ENCODE data around the gene RNF123. TPM values are rescaled to one million over a fixed set of nuclear protein-coding genes. Genes with fewer than 3 reads are reported as not detected.

Gene RNF123
- total RNA-seq, 2 donors from 2014 or later, result 18.4 to 28.7 TPM

DNA sequence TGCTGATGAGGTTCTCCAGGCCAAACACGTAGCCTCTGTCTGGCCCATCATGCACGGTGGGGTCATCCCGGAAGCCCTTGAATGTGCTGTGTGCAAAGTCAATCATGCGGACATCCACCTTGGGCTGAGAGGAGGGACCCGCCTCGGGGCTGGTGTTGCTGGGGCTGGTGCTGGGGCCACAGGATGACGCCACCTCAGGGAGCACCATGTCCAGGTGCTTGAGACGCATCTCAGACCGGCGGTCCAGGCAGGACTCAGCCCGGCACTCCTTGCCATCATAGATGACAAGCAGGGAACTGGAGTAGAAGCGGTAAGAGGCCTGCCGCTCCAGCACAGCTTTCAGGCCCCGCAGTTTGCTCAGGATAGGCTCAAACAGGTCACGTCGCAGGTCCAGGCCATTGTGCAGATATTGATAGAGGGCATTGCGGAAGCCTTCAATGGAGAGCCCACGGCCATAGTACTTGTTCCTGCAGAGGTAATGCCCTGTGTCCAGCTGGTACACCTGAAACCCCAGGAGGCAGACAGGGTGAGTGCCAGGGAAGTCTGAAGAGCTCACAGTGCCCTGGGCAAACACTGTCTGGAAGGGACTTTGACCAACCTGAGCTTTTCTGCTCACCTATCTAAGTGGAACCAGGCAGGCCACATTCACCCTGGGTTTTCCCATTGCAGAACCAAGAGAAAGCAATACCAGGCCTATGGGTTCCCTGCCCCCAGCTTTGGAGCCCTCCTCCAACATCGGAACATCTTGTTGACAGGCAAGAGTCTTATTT lies 38.0 kb downstream of the RNF123 start:
- WGBS, 2 donors, result 84 to 90% methylated on average over 12 to 16 of the region's 19 CpGs
- no peak for ATAC-seq
- no peak overlapping the region for H3K27ac ChIP-seq
- DNase-seq, result no peak
- intact Hi-C loops (cut with DNase I), result no loop called here
- peaks cover 29% of the 10 kb centered on the region for H3K4me1 ChIP-seq
- no peaks in the 10 kb centered on the region for H3K9me3 ChIP-seq
- peaks cover 0 to 7% of the 10 kb centered on the region in 2 donors for H3K36me3 ChIP-seq (replicated peaks in 1 of 2; ENCODE audit: insufficient read depth in 1 of 2, low read depth in 2 of 2)
- no peak for TF ChIP-seq POLR2A (IDR thresholded peaks at IDR 0.05)
- TF ChIP-seq, protein P1, sequence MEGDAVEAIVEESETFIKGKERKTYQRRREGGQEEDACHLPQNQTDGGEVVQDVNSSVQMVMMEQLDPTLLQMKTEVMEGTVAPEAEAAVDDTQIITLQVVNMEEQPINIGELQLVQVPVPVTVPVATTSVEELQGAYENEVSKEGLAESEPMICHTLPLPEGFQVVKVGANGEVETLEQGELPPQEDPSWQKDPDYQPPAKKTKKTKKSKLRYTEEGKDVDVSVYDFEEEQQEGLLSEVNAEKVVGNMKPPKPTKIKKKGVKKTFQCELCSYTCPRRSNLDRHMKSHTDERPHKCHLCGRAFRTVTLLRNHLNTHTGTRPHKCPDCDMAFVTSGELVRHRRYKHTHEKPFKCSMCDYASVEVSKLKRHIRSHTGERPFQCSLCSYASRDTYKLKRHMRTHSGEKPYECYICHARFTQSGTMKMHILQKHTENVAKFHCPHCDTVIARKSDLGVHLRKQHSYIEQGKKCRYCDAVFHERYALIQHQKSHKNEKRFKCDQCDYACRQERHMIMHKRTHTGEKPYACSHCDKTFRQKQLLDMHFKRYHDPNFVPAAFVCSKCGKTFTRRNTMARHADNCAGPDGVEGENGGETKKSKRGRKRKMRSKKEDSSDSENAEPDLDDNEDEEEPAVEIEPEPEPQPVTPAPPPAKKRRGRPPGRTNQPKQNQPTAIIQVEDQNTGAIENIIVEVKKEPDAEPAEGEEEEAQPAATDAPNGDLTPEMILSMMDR (IDR thresholded peaks at IDR 0.05), result no peak
- H3K27me3 ChIP-seq, result no peaks in the 10 kb centered on the region
- H3K4me3 ChIP-seq, result no peak overlapping the region

GRCh38 chr3:49727924-49728361 lies 38.6 kb downstream of the RNF123 start:
- H3K4me3 ChIP-seq, result no peak overlapping the region
- no peak overlapping the region for H3K27ac ChIP-seq
- H3K4me1 ChIP-seq, result peaks cover 23% of the 10 kb centered on the region
- DNase-seq, result no peak
- no peak for TF ChIP-seq POLR2A (IDR thresholded peaks at IDR 0.05)
- TF ChIP-seq, protein P1 (IDR thresholded peaks at IDR 0.05), result no peak
- no peaks in the 10 kb centered on the region for H3K27me3 ChIP-seq
- no peak for ATAC-seq
- peaks cover 0 to 13% of the 10 kb centered on the region in 2 donors for H3K36me3 ChIP-seq (replicated peaks in 1 of 2; ENCODE audit: insufficient read depth in 1 of 2, low read depth in 2 of 2)
- H3K9me3 ChIP-seq, result no peaks in the 10 kb centered on the region
- intact Hi-C loops (cut with DNase I), result no loop called here
- WGBS, 2 donors, result 94 to 95% methylated on average over 12 to 15 of the region's 15 CpGs

DNA sequence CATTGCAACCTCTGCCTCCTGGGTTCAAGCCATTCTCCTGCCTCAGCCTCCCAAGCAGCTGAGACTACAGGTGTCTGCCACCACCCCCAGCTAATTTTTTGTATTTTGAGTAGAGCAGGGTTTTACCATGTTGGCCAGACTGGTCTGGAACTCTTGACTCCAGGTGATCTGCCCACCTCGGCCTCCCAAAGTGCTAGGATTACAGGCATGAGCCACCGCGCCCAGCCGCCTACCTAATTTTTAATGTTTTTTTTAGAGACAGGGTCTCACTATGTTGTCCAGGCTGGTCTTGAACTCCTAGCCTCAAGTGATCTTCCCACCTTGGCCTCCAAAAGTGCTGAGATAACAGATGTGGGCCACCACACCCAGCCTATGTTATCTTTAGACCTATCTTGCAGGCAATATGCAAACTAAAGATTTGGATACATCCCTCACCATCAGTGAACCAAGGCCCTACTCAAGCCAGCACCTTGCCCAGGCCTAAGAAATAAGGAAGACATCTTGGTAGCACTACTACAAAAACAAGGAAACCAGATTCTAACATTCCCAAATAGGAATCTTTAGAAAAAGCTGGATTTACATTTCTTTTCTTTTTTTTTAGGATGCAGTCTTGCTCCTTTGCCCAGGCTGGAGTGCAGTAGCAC lies 40.7 kb downstream of the RNF123 start:
- TF ChIP-seq, protein P1 (IDR thresholded peaks at IDR 0.05), result no peak
- TF ChIP-seq POLR2A (IDR thresholded peaks at IDR 0.05), result no peak
- DNase-seq (no peak), ATAC-seq (no peak)
- WGBS, 2 donors, result 96 to 100% methylated on average over 4 of the region's 4 CpGs
- Histone ChIP-seq H3K27ac (no peak overlapping the region), H3K27me3 (no peaks in the 10 kb centered on the region), H3K4me3 (no peak overlapping the region), H3K9me3 (no peaks in the 10 kb centered on the region), H3K36me3 (replicated peaks in 1 of 2; ENCODE audit: insufficient read depth in 1 of 2, low read depth in 2 of 2) (peaks cover 0 to 18% of the 10 kb centered on the region in 2 donors), H3K4me1 (peaks cover 8% of the 10 kb centered on the region)
- intact Hi-C loops (cut with DNase I), result no loop called here

GRCh38 chr3:49732597-49732996 lies 43.2 kb downstream of the RNF123 start:
- Histone ChIP-seq H3K36me3 (replicated peaks in 1 of 2; ENCODE audit: insufficient read depth in 1 of 2, low read depth in 2 of 2) (peaks cover 0 to 25% of the 10 kb centered on the region in 2 donors), H3K27me3 (no peaks in the 10 kb centered on the region), H3K4me3 (no peak overlapping the region), H3K9me3 (no peaks in the 10 kb centered on the region), H3K27ac (no peak overlapping the region), H3K4me1 (no peaks in the 10 kb centered on the region)
- ATAC-seq (no peak), DNase-seq (no peak)
- intact Hi-C loops (cut with DNase I), result no loop called here
- no peak for TF ChIP-seq POLR2A (IDR thresholded peaks at IDR 0.05)
- TF ChIP-seq, protein P1 (IDR thresholded peaks at IDR 0.05), result no peak
- 78 to 92% methylated on average over 7 to 11 of the region's 11 CpGs for WGBS, 2 donors
